A549 (cell line): ENCODE measurements around the gene RABL2B. TPM values are rescaled to one million over a fixed set of nuclear protein-coding genes. Genes with fewer than 3 reads are reported as not detected.
"Not testable (repeated sequence)": the region's sequence is repeated elsewhere in the genome, so short reads cannot be mapped to it uniquely, and the experiment has no call there.

Source experiments
- ATAC-seq, 2 experiments: fragments of 200-7000 bp in 1 of 2; fragments of >200 bp in 1 of 2; cut with Nextera tagmentation in 1 of 2; cut with Tn5 transposase in 1 of 2; 3 replicates each; pipeline versions ENCODE4 v1.8.0 to v1.9.1; 2018 to 2020; ENCODE audit warnings: mild to moderate bottlenecking in 1 of 2, moderate library complexity in 1 of 2
- CTCF ChIA-PET: fragments of 300-600 bp; sonication (Branson Sonifier 250); formaldehyde crosslinking; extraction: SDS; loops from one replicate; lab custom pipeline; 2021; ENCODE audit warnings: antibody characterized with exemption, inconsistent platforms; lab: Yijun Ruan, JAX
- POLR2A ChIA-PET: fragments of 350-600 bp; formaldehyde crosslinking; extraction: SDS; loops from one replicate; lab custom pipeline; 2021; ENCODE audit warnings: antibody characterized with exemption, inconsistent platforms; lab: Yijun Ruan, JAX
- DNase-seq, 2 experiments: peaks; one replicate each; pipeline versions ENCODE4 v3.0.0 to v3.0.0-alpha.2; 2011 to 2016; ENCODE audit warnings: low read depth in 1 of 2, low spot score in 1 of 2
- FAIRE-seq: peaks from 2 replicates; lab custom pipeline; 2011; peaks lifted over from hg19 to GRCh38; lab: Jason Lieb, UNC
- H3K27ac ChIP-seq, 2 experiments: fragments of >200 bp; sonication (Bioruptor Twin); formaldehyde crosslinking; 3 replicates each; pipeline ENCODE4 v1.5.1; 2016 to 2017
- H3K4me1 ChIP-seq: fragments of >200 bp; sonication (Bioruptor Twin); formaldehyde crosslinking; 3 replicates; pipeline ENCODE4 v1.6.1; 2016
- H3K4me2 ChIP-seq: fragments of >200 bp; sonication (Bioruptor Twin); formaldehyde crosslinking; 3 replicates; pipeline ENCODE4 v1.6.1; 2016
- H3K4me3 ChIP-seq: fragments of >200 bp; sonication (Bioruptor Twin); formaldehyde crosslinking; 3 replicates; pipeline ENCODE4 v1.5.1; 2016
- H3K9me3 ChIP-seq: fragments of >200 bp; sonication (Bioruptor Twin); formaldehyde crosslinking; 3 replicates; pipeline ENCODE4 v1.6.1; 2016
- JUN ChIP-seq, 2 experiments: fragments of >200 bp; sonication (Bioruptor Twin); formaldehyde crosslinking; IDR thresholded peaks; 2 replicates in 1 of 2; 3 replicates in 1 of 2; pipeline ENCODE4 v1.6.1; 2016 to 2017
- POLR2A ChIP-seq: IDR thresholded peaks from 2 replicates; pipeline ENCODE4 v1.6.1; 2012; ENCODE audit warnings: mild to moderate bottlenecking, low read length
- WGBS: methylation state at CpG from one replicate; pipeline ENCODE4 v1.1.6; 2017; ENCODE audit errors: missing lambda C conversion rate; 5-methylcytosine and 5-hydroxymethylcytosine counted together
- polyA minus RNA-seq: library from RNA; depleted of rRNA, polyadenylated mRNA; stranded (reverse); fragments of >200 nt; gene quantifications from 2 replicates; pipeline ENCODE4 v1.2.3, GENCODE V29; 2011; rRNA and poly(A)+ RNA removed
- polyA plus RNA-seq, 4 experiments: library from polyadenylated mRNA; depleted of rRNA in 3 of 4; stranded (reverse); fragments of >200 nt; fragmentation: RNase III in 1 of 4; extraction: RNeasy Plus Mini Kit Qiagen cat#74134 plus additional on column Dnase treatment in 1 of 4; gene quantifications; 2 replicates in 3 of 4; 3 replicates in 1 of 4; pipeline ENCODE4 v1.2.3, GENCODE V29; 2011 to 2017
- TF ChIP-seq, protein P1 (sequence below): IDR thresholded peaks from 2 replicates; pipeline ENCODE4 v1.6.1; 2012

Gene RABL2B
- 32.6 and 35.7 TPM in 2 replicates for polyA plus RNA-seq (2011; rRNA removed)
- polyA plus RNA-seq (2012; cell fraction: cytosol; rRNA removed): 27.2 and 31.3 TPM in 2 replicates
- 45.1 and 56.9 TPM in 2 replicates for polyA plus RNA-seq (2012; cell fraction: nucleus; rRNA removed)
- polyA plus RNA-seq (2017; fragmentation: RNase III; extraction: RNeasy Plus Mini Kit Qiagen cat#74134 plus additional on column Dnase treatment): 22.1 to 25.5 TPM (median 24.0 TPM) in 3 replicates
- polyA minus RNA-seq: 19.5 and 29.8 TPM in 2 replicates

DNA sequence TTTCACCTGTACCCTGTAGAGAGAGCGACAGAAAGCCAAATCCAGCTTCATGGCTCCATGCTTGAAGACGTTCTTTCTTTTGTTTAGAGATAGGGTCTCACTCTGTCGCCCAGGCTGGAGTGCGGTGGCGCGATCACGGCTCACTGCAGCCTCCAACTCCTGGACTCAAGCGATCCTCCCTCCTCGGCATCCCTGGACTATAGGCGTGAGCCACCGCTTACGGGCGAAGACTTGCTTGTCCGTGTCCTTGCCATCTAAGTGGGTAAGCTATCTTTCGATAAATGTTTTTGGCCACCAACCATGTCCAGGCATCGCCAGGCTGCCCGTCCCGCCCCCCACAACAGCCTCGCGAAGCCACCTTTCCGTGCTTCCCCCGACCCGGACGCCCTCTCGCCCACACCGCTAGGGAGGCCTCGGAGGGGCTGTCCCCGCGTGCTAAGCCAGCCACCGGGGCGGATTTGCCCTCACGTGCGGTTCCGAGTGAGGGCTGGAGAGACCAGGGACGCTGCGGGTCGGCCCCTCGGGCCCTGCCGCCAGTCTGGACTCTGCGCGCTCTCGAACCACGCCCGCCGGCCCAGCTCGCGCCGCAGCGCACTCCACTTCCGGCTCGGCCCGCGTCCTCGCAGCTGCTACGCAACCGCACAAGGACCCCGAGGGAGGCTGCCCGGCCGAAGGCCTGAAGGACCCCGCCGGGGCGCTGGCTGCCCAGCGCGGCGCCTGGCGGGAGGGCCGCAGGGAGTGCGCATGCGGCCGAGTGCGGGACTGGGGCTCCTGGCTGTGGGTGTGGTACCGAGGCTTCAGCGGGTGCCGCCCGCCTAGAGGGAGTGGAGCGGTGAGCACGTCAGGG is at the start of gene RABL2B:
RABL2B (minus strand) TSS at position 604 of the 847 bp plus-strand sequence. CDS start 1,342 bp downstream, outside the sequence.
- POLR2A ChIA-PET, H3K4me1 ChIP-seq, FAIRE-seq, H3K9me3 ChIP-seq, CTCF ChIA-PET: not testable (repeated sequence)
- TF ChIP-seq, protein P1, sequence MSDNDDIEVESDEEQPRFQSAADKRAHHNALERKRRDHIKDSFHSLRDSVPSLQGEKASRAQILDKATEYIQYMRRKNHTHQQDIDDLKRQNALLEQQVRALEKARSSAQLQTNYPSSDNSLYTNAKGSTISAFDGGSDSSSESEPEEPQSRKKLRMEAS: peak; percentile 36; the same call in 1 of the 2 replicates
- TF ChIP-seq POLR2A (peak; percentile 43), JUN (IDR thresholded peaks at IDR 0.05) (peak in 1 of 2 experiments; percentile 51; a peak in 1 of 5 replicates)
- H3K4me2 ChIP-seq: peak within 1 kb of the TSS; percentile 63
- no CpG with 5 or more reads among the region's 77 CpGs for WGBS
- ATAC-seq (peak; percentile 97), DNase-seq (peak; percentile 51 to 87)
- peak within 1 kb of the TSS; percentile 64 to 82 for H3K27ac ChIP-seq
- H3K4me3 ChIP-seq: peak within 1 kb of the TSS; percentile 51

DNA sequence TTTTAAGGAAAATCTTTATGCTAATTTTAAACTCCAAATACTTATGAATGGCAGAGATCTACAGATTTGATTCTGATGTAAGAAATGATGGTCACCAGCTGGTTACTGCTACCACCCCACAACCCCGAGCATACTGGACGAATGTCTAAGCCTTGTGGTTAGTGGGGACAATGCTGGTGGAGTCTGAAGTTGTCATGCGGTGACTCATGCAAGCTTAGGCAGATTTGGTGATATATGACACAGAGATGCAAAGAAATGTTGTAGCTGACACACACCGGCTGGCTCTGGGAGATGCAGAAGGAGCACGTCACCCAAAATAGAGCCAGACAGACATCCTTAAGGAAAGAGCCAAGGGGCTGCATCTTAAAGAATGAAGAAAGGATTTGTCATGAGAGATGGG is 3.5 kb upstream of the RABL2B start:
- H3K4me3 ChIP-seq, POLR2A ChIA-PET, CTCF ChIA-PET, FAIRE-seq, H3K9me3 ChIP-seq, H3K27ac ChIP-seq, ATAC-seq, H3K4me1 ChIP-seq, H3K4me2 ChIP-seq, DNase-seq: not testable (repeated sequence)
- WGBS: 85% methylated on average over 4 of the region's 5 CpGs

DNA sequence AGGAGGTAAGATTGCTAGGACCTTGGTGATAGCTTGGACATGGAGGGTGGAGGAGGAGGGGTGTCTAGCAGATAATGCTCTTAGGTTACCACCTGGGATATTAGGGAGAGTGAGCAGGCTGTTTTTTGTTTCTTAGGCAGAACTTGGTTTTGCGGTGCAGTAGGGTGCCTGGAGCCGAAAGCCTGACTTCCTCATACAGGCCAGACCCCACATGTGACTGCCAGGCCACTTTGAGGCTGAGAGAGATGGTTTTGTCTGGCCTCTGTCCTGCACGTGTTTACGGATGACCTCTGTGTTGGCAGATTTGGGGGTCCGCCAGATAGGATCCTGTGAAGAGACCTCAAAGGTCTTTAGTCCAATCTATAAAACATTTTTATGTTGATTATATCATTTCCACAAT is 1.9 kb upstream of the RABL2B start:
- H3K4me3 ChIP-seq, H3K4me2 ChIP-seq, H3K4me1 ChIP-seq, H3K27ac ChIP-seq, ATAC-seq, H3K9me3 ChIP-seq, FAIRE-seq, DNase-seq, CTCF ChIA-PET, POLR2A ChIA-PET: not testable (repeated sequence)
- 88% methylated on average over 5 of the region's 5 CpGs for WGBS

DNA sequence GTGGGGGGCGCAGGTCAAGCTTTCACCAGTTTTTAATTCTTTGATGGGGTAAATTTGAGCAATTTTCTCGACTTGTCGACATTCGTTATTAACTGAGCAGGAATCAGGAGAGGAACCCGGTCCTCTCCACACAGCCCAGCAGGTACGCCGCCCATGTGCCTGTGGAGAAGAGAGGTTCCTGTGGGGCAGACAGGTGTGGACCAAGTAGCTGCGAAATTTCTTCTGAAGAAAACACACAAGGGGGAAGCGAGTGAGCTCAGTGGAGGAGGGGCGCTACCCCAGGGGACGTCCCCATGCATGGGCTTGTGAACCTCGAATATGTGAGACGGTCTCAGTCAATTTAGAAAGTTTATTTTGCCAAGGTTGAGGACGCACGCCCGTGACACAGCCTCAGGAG is 442 bp upstream of the RABL2B start:
- peak overlapping the region; percentile 63 to 77 for H3K27ac ChIP-seq
- CTCF ChIA-PET, POLR2A ChIA-PET, FAIRE-seq, DNase-seq, H3K4me1 ChIP-seq, H3K9me3 ChIP-seq: not testable (repeated sequence)
- peak overlapping the region; percentile 63 for H3K4me2 ChIP-seq
- ATAC-seq: peak; percentile 57 to 68
- peak overlapping the region; percentile 51 for H3K4me3 ChIP-seq
- no CpG with 5 or more reads among the region's 16 CpGs for WGBS

DNA sequence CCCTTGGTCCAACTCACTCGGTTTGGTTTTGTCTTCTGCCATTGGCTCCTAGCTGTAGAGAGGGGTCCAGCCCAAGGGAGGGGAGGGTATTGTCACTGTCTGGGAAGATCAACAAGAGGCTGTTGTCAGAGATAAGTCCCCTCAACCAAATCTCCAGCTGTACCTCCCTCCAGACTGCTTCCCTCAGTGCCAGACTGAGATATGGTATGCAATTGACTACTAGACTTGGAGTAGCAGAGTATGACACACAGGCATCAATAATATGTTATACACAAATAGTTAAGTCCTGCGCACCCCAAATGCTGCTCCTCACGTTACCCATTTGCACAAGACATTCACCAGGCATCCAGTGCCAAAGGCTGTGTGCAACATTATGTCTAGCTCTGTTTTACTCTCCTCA is 1.2 kb downstream of the RABL2B start:
- H3K4me1 ChIP-seq, H3K9me3 ChIP-seq, FAIRE-seq, POLR2A ChIA-PET, H3K4me3 ChIP-seq, ATAC-seq, DNase-seq, CTCF ChIA-PET, H3K27ac ChIP-seq: not testable (repeated sequence)
- 93% methylated on average over 2 of the region's 3 CpGs for WGBS
- H3K4me2 ChIP-seq: peak overlapping the region; percentile 48

DNA sequence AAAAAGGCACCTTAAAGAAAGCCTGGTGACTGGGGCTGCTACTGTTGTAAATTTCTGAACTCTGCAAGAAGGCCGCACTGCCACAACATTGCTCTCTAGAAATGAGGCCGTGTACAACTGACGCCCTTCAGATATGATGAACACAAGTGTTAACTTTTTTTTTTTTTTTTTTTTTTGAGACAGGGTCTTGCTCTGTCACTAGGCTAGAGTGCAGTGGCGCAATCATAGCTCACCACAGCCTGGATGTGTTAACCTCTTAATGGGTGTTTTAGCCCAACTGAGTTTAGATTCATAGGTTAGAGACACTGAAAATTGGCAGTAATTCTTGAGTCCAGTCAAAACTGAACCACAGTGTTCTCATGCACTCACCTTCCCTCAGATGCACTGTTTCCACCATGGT is 3.2 kb downstream of the RABL2B start:
- DNase-seq, CTCF ChIA-PET, H3K4me2 ChIP-seq, H3K9me3 ChIP-seq, H3K4me1 ChIP-seq, ATAC-seq, H3K4me3 ChIP-seq, POLR2A ChIA-PET, H3K27ac ChIP-seq, FAIRE-seq: not testable (repeated sequence)
- 88% methylated on average over 4 of the region's 4 CpGs for WGBS

DNA sequence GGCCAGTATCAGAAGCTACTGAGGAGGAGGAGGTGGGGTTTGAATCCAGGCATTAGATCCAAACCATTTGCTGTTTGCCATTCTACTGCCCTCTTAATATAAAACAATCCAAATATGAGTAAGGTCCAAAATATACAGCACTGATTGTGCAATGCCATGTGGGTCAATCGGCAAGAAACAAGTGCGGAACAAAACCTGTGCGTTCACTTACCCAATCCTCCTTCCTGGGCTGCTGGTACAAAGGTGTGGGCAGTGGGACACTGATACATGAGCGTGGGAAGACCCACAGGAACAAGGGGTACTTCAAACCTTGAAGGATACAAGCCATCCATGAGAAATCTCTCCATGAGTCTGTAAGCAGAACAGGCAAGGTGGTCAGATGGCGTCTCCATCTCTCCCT is 5.8 kb downstream of the RABL2B start:
- H3K27ac ChIP-seq, FAIRE-seq, POLR2A ChIA-PET, DNase-seq, H3K9me3 ChIP-seq, H3K4me3 ChIP-seq, CTCF ChIA-PET, H3K4me2 ChIP-seq, ATAC-seq, H3K4me1 ChIP-seq: not testable (repeated sequence)
- WGBS: 89% methylated on average over 5 of the region's 5 CpGs
